ENCODE data around the gene PITPNM2. TPM values are rescaled to one million over a fixed set of nuclear protein-coding genes. Genes with fewer than 3 reads are reported as not detected.

Gene PITPNM2
- total and polyA plus RNA-seq, 2 experiments from 2014 or later: 0.82 to 3.0 TPM

- peaks cover 2% of the 10 kb centered on the region for H3K27me3 Mint-ChIP-seq (ENCODE audit: insufficient read depth, low read depth, poor library complexity)
- H3K9me2 ChIP-seq (ENCODE audit: insufficient read depth): no peaks in the 10 kb centered on the region
- H3F3A ChIP-seq (replicated peaks; ENCODE audit: low read depth): no peaks in the 10 kb centered on the region
- no peak overlapping the region for H3K27ac ChIP-seq (ENCODE audit: low read depth)
- DNase-seq (ENCODE audit: low spot score): no peak
- no peaks in the 10 kb centered on the region for H3K36me3 Mint-ChIP-seq (ENCODE audit: low read depth)
- no peaks in the 10 kb centered on the region for H3K9me3 Mint-ChIP-seq
- H3K4me1 ChIP-seq (ENCODE audit: insufficient read depth): no peaks in the 10 kb centered on the region
- no peaks in the 10 kb centered on the region for H3K27me3 ChIP-seq (ENCODE audit: insufficient read depth)
- TF ChIP-seq ZNF331 (CRISPR knock-in tag; IDR thresholded peaks at IDR 0.05; ENCODE audit: low read depth) (no peak), REST (IDR thresholded peaks at IDR 0.05; ENCODE audit: unreplicated experiment) (no peak), EZH2 (IDR thresholded peaks at IDR 0.05; ENCODE audit: low read depth, unreplicated experiment) (no peak), EZH2phosphoT487 (IDR thresholded peaks at IDR 0.05; ENCODE audit: unreplicated experiment) (no peak), NANOG (IDR thresholded peaks at IDR 0.05; ENCODE audit: borderline replicate concordance) (no peak), CREB1 (CRISPR knock-in tag; IDR thresholded peaks at IDR 0.05; ENCODE audit: low read depth) (no peak), POLR2AphosphoS5 (IDR thresholded peaks at IDR 0.05; ENCODE audit: low read depth) (no peak), JUNB (IDR thresholded peaks at IDR 0.05; ENCODE audit: unreplicated experiment) (no peak), STAT1 (IDR thresholded peaks at IDR 0.05; ENCODE audit: unreplicated experiment) (no peak), CTCF (conservative IDR thresholded peaks at IDR 0.05; ENCODE audit: low read depth in 2 of 2) (no peak), ZNF462 (CRISPR knock-in tag; IDR thresholded peaks at IDR 0.05) (no peak), ETS1 (IDR thresholded peaks at IDR 0.05) (no peak), ZNF114 (CRISPR knock-in tag; IDR thresholded peaks at IDR 0.05) (no peak)
- no peak overlapping the region for H2AFZ ChIP-seq
- H4K20me1 ChIP-seq (replicated peaks; ENCODE audit: insufficient read depth): no peaks in the 10 kb centered on the region
- no peak overlapping the region for H3K27ac Mint-ChIP-seq
- H3K36me3 ChIP-seq (ENCODE audit: insufficient read depth): no peaks in the 10 kb centered on the region
- H3K4me2 ChIP-seq: no peak overlapping the region
- H3K4me1 Mint-ChIP-seq: no peaks in the 10 kb centered on the region; the same call in 2 of the 3 replicates
- no peak overlapping the region for H3K4me3 ChIP-seq
- no peaks in the 10 kb centered on the region for H3K79me2 ChIP-seq (replicated peaks; ENCODE audit: insufficient read depth)
- ATAC-seq: no peak
- no peak overlapping the region for H3K4me3 Mint-ChIP-seq
Measured at GRCh38 chr12:123120452-123121166, 30.3 kb downstream of the PITPNM2 start.

Measured in GM23338 (cell line).